Heart right ventricle (tissue), 16 donors: ENCODE results near the gene CARD8. TPM values are rescaled to one million over a fixed set of nuclear protein-coding genes. Genes with fewer than 3 reads are reported as not detected.

ENCODE experiments used
- ATAC-seq, 8 donors: fragments of 200-7000 bp; cut with Tn5 transposase; one replicate each; pipeline ENCODE4 v1.9.1; 2020; ENCODE audit warnings: mild to moderate bottlenecking in 8 of 8, moderate library complexity in 8 of 8, moderate number of reproducible peaks in 1 of 8
- DNase-seq, 2 donors: peaks; one replicate each; pipeline ENCODE4 v3.0.0-alpha.2; 2020
- H3K27ac ChIP-seq, 10 donors: fragments of 200-600 bp; sonication (generic) in 2 of 10; one replicate each; pipeline versions ENCODE4 v1.5.0 to v1.8.0; 2020 to 2022; ENCODE audit warnings: mild to moderate bottlenecking in 3 of 10
- H3K27me3 ChIP-seq, 7 donors: fragments of 200-600 bp; one replicate each; pipeline ENCODE4 v1.8.0; 2021 to 2022; ENCODE audit warnings: mild to moderate bottlenecking in 2 of 7
- H3K36me3 ChIP-seq, 9 donors: fragments of 200-600 bp; sonication (generic) in 1 of 9; one replicate each; pipeline versions ENCODE4 v1.5.0 to v1.8.0; 2020 to 2022; ENCODE audit warnings: mild to moderate bottlenecking in 2 of 9
- H3K4me1 ChIP-seq, 9 donors: fragments of 200-600 bp; sonication (generic) in 1 of 9; one replicate each; pipeline versions ENCODE4 v1.5.0 to v1.8.0; 2020 to 2022; ENCODE audit warnings: mild to moderate bottlenecking in 4 of 9
- H3K4me3 ChIP-seq, 10 donors: fragments of 200-600 bp; sonication (generic) in 2 of 10; one replicate each; pipeline versions ENCODE4 v1.5.0 to v1.8.0; 2020 to 2022; ENCODE audit warnings: mild to moderate bottlenecking in 7 of 10, moderate library complexity in 2 of 10
- H3K9me3 ChIP-seq, 11 donors: fragments of 200-600 bp in 10 of 11; sonication (generic) in 2 of 11; one replicate each; pipeline versions ENCODE4 v1.5.0 to v1.8.0; 2013 to 2022; ENCODE audit warnings: mild to moderate bottlenecking in 2 of 11, control low read depth in 1 of 11, moderate library complexity in 1 of 11
- CTCF ChIP-seq, 9 donors: fragments of 200-600 bp; sonication (generic) in 2 of 9; IDR thresholded peaks; one replicate each; pipeline versions ENCODE4 v1.5.0 to v1.8.0; 2021 to 2022; ENCODE audit warnings: antibody characterized with exemption in 9 of 9, mild to moderate bottlenecking in 5 of 9, moderate library complexity in 1 of 9
- WGBS, 2 donors: extraction: QIAGEN DNeasy Blood & Tissue Kit; methylation state at CpG; one replicate each; pipeline ENCODE4 v1.1.7; 2013; ENCODE audit warnings: inconsistent platforms in 1 of 2; 5-methylcytosine and 5-hydroxymethylcytosine counted together
- intact Hi-C, 10 donors: fragments of 100-400 bp; cut with DNase I; formaldehyde crosslinking; loops; one replicate each; pipeline versions ENCODE4 v1.11.1 to v1.14.2; 2022
- polyA plus RNA-seq, 2 donors: library from polyadenylated mRNA; stranded (reverse); fragments of 200-250 nt; gene quantifications; one replicate each; pipeline ENCODE4 v1.2.3, GENCODE V29; 2013
- total RNA-seq, 10 donors: library from RNA; stranded (reverse); fragmentation: NEBNext Ultra II Directional in 3 of 10; extraction: Animal tissue kit (Norgen Biotek cat#: 25700) in 3 of 10; gene quantifications; one replicate each; pipeline versions ENCODE4 v1.2.1 to v1.2.4, GENCODE V29; 2021 to 2023
- donor health status: Arrhythmogenic right ventricular cardiomyopathy.
- donor health status: ischemic (EF 13 %, LVEDD 7.1; RV severe dilation, severe dysfunction).
- donor health status: healthy with polysubstance abuse.
- donor health status: DM: no; HTN: yes; CAD: no.
- donor health status: DM: no; HTN: no; CAD: no.
- donor health status: ischemic (EF 25% LVEDD 6.9; RV normal size, moderate dysfunction).
- donor health status: ischemic (EF 25% LVEDD 5.7; RV mildly dilated, moderate dysfunction).
- donor health status: healthy.
- donor health status: DM: yes; HTN: yes; CAD: no.
- donor health status: Ischemic cardiomyopathy.
- donor health status: ischemic (EF 35%, LVEDD 5.7; RV mildly dilated, moderate dysfunction).
- donor health status: nonischemic (EF 11% LVEDD 7.7; RV severe dilation, severe dysfunction).
- donor health status: DM: yes; HTN: yes; CAD: no.
- donor health status: PGD.
- donor health status: ischemic (EF 29% LVEDD 5.4; RV normal size, mild dysfunction).
- donor health status: nonischemic (EF 23%, LVEDD 6.1; RV moderate dilation, normal function).

CARD8 gene
- total and polyA plus RNA-seq, 12 donors: 18.9 to 49.5 (median 29.4) TPM

DNA sequence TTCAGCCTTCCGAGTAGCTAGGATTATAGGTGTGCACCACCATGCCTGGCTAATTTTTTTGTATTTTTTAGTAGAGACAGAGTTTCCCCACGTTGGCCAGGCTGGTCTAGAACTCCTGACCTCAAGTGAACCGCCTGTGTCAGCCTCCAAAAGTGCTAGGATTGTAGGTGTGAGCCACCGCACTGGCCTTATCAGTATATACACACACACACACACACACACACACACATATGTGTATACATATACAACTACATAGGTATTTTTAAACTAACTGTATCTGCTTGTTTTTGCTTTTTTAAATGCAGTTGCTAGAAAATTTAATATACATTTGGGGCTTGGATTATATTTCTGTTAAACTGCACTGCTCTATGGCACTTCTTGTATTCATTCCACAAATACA, 3.1 kb downstream of the CARD8 start:
- DNase-seq (no peak), ATAC-seq (no peak)
- Histone ChIP-seq H3K4me3 (no peak overlapping the region), H3K36me3 (peaks cover 0 to 19% (median 0%) of the 10 kb centered on the region in 9 donors), H3K4me1 (peaks cover 4 to 78% (median 52%) of the 10 kb centered on the region in 9 donors), H3K27me3 (no peaks in the 10 kb centered on the region), H3K27ac (no peak overlapping the region), H3K9me3 (no peaks in the 10 kb centered on the region)
- intact Hi-C loops: loop anchor here in 3 of 10 donors (5.0 to 10.0 kb wide), 3 partner anchors 45 to 148 kb away; no protein-coding TSS in a partner anchor
- 79 to 81% methylated on average over 4 of the region's 4 CpGs for WGBS, 2 donors
- TF ChIP-seq CTCF (IDR thresholded peaks at IDR 0.05): no peak

GRCh38 chr19:48250290-48251025, 5.3 kb downstream of the CARD8 start:
- H3K4me1 ChIP-seq: peaks cover 4 to 82% (median 56%) of the 10 kb centered on the region in 9 donors
- ATAC-seq: no peak
- TF ChIP-seq CTCF (IDR thresholded peaks at IDR 0.05): no peak
- H3K36me3 ChIP-seq: peaks cover 0 to 38% (median 5%) of the 10 kb centered on the region in 9 donors
- no peaks in the 10 kb centered on the region for H3K9me3 ChIP-seq
- WGBS, 2 donors: 78 to 80% methylated on average over 2 of the region's 2 CpGs
- H3K27ac ChIP-seq: peak overlapping the region in 9 of 10 donors; percentile 53 to 94 (median 83)
- H3K4me3 ChIP-seq: peak overlapping the region in 3 of 10 donors; percentile 55 to 56 (median 55)
- intact Hi-C loops: loop anchor here in 3 of 10 donors (5.0 to 10.0 kb wide), 3 partner anchors 43 to 146 kb away; no protein-coding TSS in a partner anchor
- H3K27me3 ChIP-seq: no peaks in the 10 kb centered on the region
- no peak for DNase-seq

DNA sequence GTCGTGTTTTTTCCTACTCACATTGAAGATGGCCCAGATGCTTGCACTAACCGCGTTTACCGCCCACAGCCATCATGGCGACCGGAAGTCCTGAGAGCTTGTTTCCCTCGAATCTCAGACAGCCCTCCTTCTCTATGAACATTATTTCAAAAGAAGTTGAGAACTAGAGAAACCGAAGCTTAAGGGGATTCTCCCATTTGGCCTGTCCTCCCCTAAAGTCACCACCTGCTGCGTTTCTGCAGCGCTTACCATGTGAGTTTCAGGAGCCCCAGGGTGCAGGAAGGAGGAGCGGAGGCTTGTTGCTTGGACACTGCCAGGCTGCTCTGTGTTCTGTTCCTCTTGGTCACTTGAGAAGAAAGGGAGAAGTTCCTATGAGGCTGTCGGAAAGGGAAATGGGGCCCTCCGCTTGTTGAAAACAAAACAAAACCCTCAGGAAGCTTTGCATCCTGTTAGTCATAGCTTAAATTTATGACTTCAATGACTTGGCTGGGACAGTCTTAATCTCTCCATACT, 6.2 kb downstream of the CARD8 start:
- intact Hi-C loops: loop anchor here in 4 of 10 donors (5.0 to 10.0 kb wide), 4 partner anchors 37 to 145 kb away; no protein-coding TSS in a partner anchor
- no peaks in the 10 kb centered on the region for H3K27me3 ChIP-seq
- H3K36me3 ChIP-seq: peaks cover 0 to 46% (median 5%) of the 10 kb centered on the region in 9 donors
- 56 to 66% methylated on average over 13 of the region's 13 CpGs for WGBS, 2 donors
- peak overlapping the region; percentile 64 to 94 (median 80) for H3K27ac ChIP-seq
- peaks cover 4 to 84% (median 56%) of the 10 kb centered on the region in 9 donors for H3K4me1 ChIP-seq
- no peaks in the 10 kb centered on the region for H3K9me3 ChIP-seq
- no peak for TF ChIP-seq CTCF (IDR thresholded peaks at IDR 0.05)
- peak overlapping the region; percentile 18 to 56 (median 44) for H3K4me3 ChIP-seq
- peak; percentile 42 to 77 for DNase-seq
- peak; percentile 81 to 97 (median 94) for ATAC-seq

GRCh38 chr19:48248081-48248833, 7.5 kb downstream of the CARD8 start:
- H3K9me3 ChIP-seq: no peaks in the 10 kb centered on the region
- TF ChIP-seq CTCF (IDR thresholded peaks at IDR 0.05): no peak
- ATAC-seq (no peak), DNase-seq (no peak)
- peaks cover 0 to 51% (median 6%) of the 10 kb centered on the region in 9 donors for H3K36me3 ChIP-seq
- peak overlapping the region in 8 of 10 donors; percentile 22 to 56 (median 52) for H3K4me3 ChIP-seq
- 74 to 80% methylated on average over 7 of the region's 7 CpGs for WGBS, 2 donors
- peak overlapping the region in 9 of 10 donors; percentile 64 to 94 (median 83) for H3K27ac ChIP-seq
- no peaks in the 10 kb centered on the region for H3K27me3 ChIP-seq
- intact Hi-C loops: loop anchor here in 1 of 10 donors (5.0 kb wide), 1 partner anchor 36 kb away; no protein-coding TSS in a partner anchor
- peaks cover 0 to 79% (median 47%) of the 10 kb centered on the region in 9 donors for H3K4me1 ChIP-seq
